Gastroesophageal sphincter (tissue), 4 donors: Measurements from ENCODE around the gene ALK. TPM values are rescaled to one million over a fixed set of nuclear protein-coding genes. Genes with fewer than 3 reads are reported as not detected.

ENCODE experiments used
- ATAC-seq: fragments of 150-250 bp; one replicate; pipeline ENCODE4 v1.9.1; 2016; ENCODE audit warnings: mild to moderate bottlenecking, moderate library complexity
- H3K27ac ChIP-seq, 4 donors: fragments of 200-600 bp; sonication (generic) in 3 of 4; 1 replicate in 3 of 4; 2 replicates in 1 of 4; pipeline ENCODE4 v1.5.1; 2016 to 2019
- H3K27me3 ChIP-seq: fragments of 200-600 bp; sonication (generic); one replicate; pipeline ENCODE4 v1.5.1; 2019
- H3K36me3 ChIP-seq, 2 donors: fragments of 200-600 bp; sonication (generic); one replicate each; pipeline ENCODE4 v1.5.1; 2019; ENCODE audit warnings: control low read depth in 1 of 2
- H3K4me1 ChIP-seq, 3 donors: fragments of 200-600 bp; sonication (generic); 1 replicate in 2 of 3; 2 replicates in 1 of 3; pipeline ENCODE4 v1.5.1; 2016 to 2019; ENCODE audit warnings: control low read depth in 2 of 3
- H3K4me3 ChIP-seq, 2 donors: fragments of 200-600 bp; sonication (generic); one replicate each; pipeline ENCODE4 v1.5.1; 2019; ENCODE audit warnings: mild to moderate bottlenecking in 1 of 2, moderate library complexity in 1 of 2
- H3K9me3 ChIP-seq, 3 donors: fragments of 200-600 bp; sonication (generic); one replicate each; pipeline ENCODE4 v1.5.1; 2017 to 2019; ENCODE audit warnings: control low read depth in 2 of 3
- EP300 ChIP-seq: sonication (generic); formaldehyde crosslinking; IDR thresholded peaks from one replicate; pipeline ENCODE4 v1.6.1; 2017; ENCODE audit warnings: antibody characterized with exemption, mild to moderate bottlenecking
- POLR2A ChIP-seq, 2 donors: fragments of 450-650 bp; IDR thresholded peaks; one replicate each; pipeline ENCODE4 v1.6.1; 2017; ENCODE audit warnings: antibody characterized with exemption in 2 of 2, mild to moderate bottlenecking in 2 of 2, moderate library complexity in 1 of 2
- POLR2AphosphoS5 ChIP-seq: sonication (generic); formaldehyde crosslinking; IDR thresholded peaks from one replicate; pipeline ENCODE4 v1.6.1; 2017; ENCODE audit warnings: antibody characterized with exemption
- WGBS, 2 donors: methylation state at CpG; one replicate each; pipeline ENCODE4 v1.1.5; 2018; ENCODE audit warnings: low coverage in 1 of 2; 5-methylcytosine and 5-hydroxymethylcytosine counted together
- total RNA-seq, 4 donors: library from RNA; depleted of rRNA; stranded (reverse); fragments of >200 nt; gene quantifications; one replicate each; pipeline ENCODE4 v1.1.0, GENCODE V29; 2016
- TF ChIP-seq, protein P1 (sequence below), 4 experiments: fragments of 200-600 bp in 2 of 4; fragments of 450-650 bp in 2 of 4; sonication (generic) in 1 of 4; IDR thresholded peaks; one replicate each; pipeline ENCODE4 v1.5.1; 2017 to 2019; ENCODE audit warnings: antibody characterized with exemption in 4 of 4, mild to moderate bottlenecking in 2 of 4, moderate library complexity in 2 of 4

The ALK gene
- total RNA-seq, 4 donors from 2014 or later, result 0.94 to 1.6 (median 1.1) TPM

DNA sequence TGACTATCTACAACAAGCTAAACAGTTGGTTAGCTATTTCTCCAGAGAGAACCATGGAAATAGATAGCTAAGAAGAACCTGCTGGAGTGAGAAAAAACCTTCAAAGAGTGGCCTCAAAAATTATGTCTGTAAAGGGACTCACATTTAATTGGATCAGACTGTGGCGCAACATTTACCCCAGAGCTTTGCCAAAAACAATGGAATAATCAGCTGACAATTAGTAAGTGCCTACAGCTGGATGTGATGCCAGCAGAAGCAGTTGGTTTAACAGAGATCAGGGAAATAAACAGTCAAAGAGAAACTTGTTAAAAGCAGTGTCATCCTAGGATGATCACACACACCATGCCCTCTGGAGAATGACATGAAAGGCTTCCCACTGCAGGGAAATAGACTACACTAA is 495.5 kb downstream of the ALK start:
- Histone ChIP-seq H3K27ac (no peak overlapping the region), H3K4me3 (no peak overlapping the region), H3K36me3 (no peaks in the 10 kb centered on the region), H3K4me1 (no peaks in the 10 kb centered on the region), H3K27me3 (no peaks in the 10 kb centered on the region), H3K9me3 (no peaks in the 10 kb centered on the region)
- TF ChIP-seq, protein P1, sequence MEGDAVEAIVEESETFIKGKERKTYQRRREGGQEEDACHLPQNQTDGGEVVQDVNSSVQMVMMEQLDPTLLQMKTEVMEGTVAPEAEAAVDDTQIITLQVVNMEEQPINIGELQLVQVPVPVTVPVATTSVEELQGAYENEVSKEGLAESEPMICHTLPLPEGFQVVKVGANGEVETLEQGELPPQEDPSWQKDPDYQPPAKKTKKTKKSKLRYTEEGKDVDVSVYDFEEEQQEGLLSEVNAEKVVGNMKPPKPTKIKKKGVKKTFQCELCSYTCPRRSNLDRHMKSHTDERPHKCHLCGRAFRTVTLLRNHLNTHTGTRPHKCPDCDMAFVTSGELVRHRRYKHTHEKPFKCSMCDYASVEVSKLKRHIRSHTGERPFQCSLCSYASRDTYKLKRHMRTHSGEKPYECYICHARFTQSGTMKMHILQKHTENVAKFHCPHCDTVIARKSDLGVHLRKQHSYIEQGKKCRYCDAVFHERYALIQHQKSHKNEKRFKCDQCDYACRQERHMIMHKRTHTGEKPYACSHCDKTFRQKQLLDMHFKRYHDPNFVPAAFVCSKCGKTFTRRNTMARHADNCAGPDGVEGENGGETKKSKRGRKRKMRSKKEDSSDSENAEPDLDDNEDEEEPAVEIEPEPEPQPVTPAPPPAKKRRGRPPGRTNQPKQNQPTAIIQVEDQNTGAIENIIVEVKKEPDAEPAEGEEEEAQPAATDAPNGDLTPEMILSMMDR (IDR thresholded peaks at IDR 0.05), result no peak
- TF ChIP-seq POLR2AphosphoS5 (no peak), EP300 (no peak), POLR2A (IDR thresholded peaks at IDR 0.05) (no peak)
- WGBS, 2 donors, result 83 to 100% methylated on average over 1 of the region's 1 CpG
- ATAC-seq, result no peak

DNA sequence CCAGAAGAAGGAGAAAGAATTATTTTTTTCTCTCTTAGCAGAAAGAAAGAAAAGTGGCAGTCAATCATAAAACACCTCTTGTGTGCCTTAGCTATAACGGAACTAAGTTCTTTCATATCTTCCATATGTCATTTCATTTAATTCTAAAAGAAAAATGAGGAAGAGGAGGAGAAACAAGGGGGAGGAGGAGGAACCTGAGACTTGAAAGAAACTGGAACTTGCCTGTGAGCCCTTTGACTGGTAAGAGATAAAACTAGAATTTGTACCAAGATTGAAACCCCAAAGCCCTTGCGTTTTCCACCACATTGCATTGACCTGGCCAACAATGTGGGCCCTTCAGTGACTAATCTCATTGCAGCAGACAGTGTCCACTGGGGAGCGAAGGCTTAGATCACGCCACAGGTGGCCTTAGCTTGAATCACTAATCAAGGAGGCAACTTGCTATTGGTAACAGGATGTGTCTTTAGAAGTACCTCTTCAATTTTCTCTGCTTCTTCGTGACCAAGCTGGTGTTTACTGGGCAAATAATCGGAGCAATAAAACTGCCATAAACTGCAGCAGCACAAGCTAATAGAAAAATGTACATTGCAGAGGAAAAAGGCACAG is 498.2 kb downstream of the ALK start:
- no peak for ATAC-seq
- no peaks in the 10 kb centered on the region for H3K9me3 ChIP-seq
- no peak for TF ChIP-seq POLR2AphosphoS5
- no peaks in the 10 kb centered on the region for H3K36me3 ChIP-seq
- 62% methylated on average over 4 to 6 of the region's 6 CpGs for WGBS, 2 donors
- no peak overlapping the region for H3K4me3 ChIP-seq
- no peaks in the 10 kb centered on the region for H3K27me3 ChIP-seq
- no peaks in the 10 kb centered on the region for H3K4me1 ChIP-seq
- H3K27ac ChIP-seq, result no peak overlapping the region

DNA sequence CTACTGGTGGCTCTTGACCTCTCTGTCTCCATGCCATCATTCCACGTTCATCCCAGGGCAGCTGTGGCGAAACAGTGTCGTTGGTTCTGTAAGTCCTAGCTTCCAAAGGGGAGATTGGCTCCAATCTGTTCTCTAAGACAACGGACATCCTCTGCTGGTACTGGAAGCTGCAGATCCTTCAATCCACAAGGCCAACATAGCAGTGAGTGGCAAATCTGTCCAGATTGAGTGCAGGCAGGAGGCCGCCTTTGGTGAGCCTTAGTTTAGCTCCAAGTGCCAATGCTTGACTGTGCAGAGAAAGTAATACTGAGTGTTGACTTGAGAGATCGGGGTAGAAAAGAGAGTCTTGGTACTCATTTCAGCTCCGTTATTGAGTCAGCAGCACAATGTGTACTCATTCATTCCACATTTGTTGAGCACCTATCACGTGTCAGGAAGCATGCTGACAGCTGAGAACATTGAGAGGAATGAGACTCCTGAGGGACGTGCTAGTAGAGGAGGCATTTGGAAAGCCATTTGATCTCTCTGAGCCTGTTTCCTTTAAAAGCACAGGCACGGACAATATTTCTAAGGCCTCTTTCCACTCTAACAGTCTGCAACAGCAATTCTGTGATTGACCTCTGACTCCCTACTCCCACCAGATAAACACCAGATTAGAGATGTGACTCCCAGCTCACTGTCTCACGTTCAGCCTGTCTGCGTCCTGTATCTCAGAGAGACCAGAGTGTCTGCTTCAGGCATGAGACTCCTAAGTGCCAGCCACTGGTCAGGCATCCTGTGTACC is 500.2 kb downstream of the ALK start:
- no peaks in the 10 kb centered on the region for H3K27me3 ChIP-seq
- H3K36me3 ChIP-seq, result no peaks in the 10 kb centered on the region
- H3K9me3 ChIP-seq, result no peaks in the 10 kb centered on the region
- H3K4me3 ChIP-seq, result no peak overlapping the region
- no peak for ATAC-seq
- TF ChIP-seq, protein P1 (IDR thresholded peaks at IDR 0.05), result no peak
- TF ChIP-seq POLR2A (IDR thresholded peaks at IDR 0.05), result no peak
- no peak for TF ChIP-seq POLR2AphosphoS5
- TF ChIP-seq EP300, result no peak
- 44 to 60% methylated on average over 5 to 8 of the region's 12 CpGs for WGBS, 2 donors
- no peak overlapping the region for H3K27ac ChIP-seq
- no peaks in the 10 kb centered on the region for H3K4me1 ChIP-seq

DNA sequence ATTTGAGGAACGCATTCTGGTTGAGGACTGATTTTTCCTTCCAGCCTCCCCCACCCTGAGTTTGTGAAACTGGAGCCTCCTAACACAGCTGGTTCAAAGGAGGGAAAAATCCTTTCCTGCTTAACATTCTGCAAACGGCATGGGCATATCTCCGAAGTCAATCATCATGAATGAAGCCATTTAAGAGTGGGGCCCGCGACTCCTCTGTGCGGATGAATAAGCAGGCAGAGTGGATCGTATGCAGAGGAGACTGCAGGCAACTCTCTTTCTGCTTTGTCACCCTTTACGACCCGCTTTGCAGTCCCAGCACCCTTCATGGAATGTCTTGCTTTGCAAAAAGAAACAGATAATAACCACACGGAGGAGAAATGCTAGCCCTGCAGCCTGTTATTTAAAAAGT is 500.9 kb downstream of the ALK start:
- TF ChIP-seq, protein P1 (IDR thresholded peaks at IDR 0.05), result no peak
- TF ChIP-seq POLR2A (IDR thresholded peaks at IDR 0.05) (no peak), EP300 (no peak), POLR2AphosphoS5 (no peak)
- Histone ChIP-seq H3K4me3 (no peak overlapping the region), H3K27me3 (no peaks in the 10 kb centered on the region), H3K9me3 (no peaks in the 10 kb centered on the region), H3K36me3 (no peaks in the 10 kb centered on the region), H3K27ac (no peak overlapping the region), H3K4me1 (no peaks in the 10 kb centered on the region)
- WGBS, 2 donors, result 58 to 76% methylated on average over 6 to 9 of the region's 10 CpGs
- ATAC-seq, result no peak

DNA sequence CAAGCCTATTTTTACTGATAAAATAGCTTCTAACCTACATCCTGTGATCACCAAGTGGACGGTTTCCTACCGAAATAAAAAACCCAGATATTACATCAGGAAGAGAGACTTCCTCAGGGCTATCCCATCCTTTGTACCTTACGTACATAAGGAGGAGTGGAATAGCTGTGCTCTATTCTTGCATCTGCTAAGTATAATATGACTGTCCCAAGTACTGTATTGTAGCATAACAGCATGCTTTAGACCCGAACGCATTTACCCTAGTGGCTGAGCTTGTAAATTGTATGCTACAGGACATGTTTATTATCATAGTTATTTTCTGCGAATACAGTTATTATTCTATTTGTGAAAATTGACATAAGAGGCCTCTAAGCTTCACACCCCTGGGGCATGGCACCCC is 503.8 kb downstream of the ALK start:
- H3K4me1 ChIP-seq, result no peaks in the 10 kb centered on the region
- no peaks in the 10 kb centered on the region for H3K9me3 ChIP-seq
- TF ChIP-seq, protein P1 (IDR thresholded peaks at IDR 0.05), result no peak
- no peak for TF ChIP-seq POLR2AphosphoS5
- no peak for TF ChIP-seq POLR2A (IDR thresholded peaks at IDR 0.05)
- TF ChIP-seq EP300, result no peak
- 80 to 83% methylated on average over 2 to 6 of the region's 6 CpGs for WGBS, 2 donors
- H3K27ac ChIP-seq, result no peak overlapping the region
- no peak for ATAC-seq
- H3K36me3 ChIP-seq, result no peaks in the 10 kb centered on the region
- no peaks in the 10 kb centered on the region for H3K27me3 ChIP-seq
- no peak overlapping the region for H3K4me3 ChIP-seq
